Activated T-cell treated with anti-CD3 and anti-CD28 coated beads, Interleukin-2, amount 50 U/mL, for 4 hours (primary cell): ENCODE measurements around the gene SLC4A4. TPM values are rescaled to one million over a fixed set of nuclear protein-coding genes. Genes with fewer than 3 reads are reported as not detected.

Experiments used
- ATAC-seq, 2 donors: fragments of 200-7000 bp; cut with Tn5 transposase; one replicate each; pipeline ENCODE4 v1.10.0; 2021
- DNase-seq: peaks from one replicate; pipeline ENCODE4 v3.0.0-alpha.2; 2020
- H3K27me3 Mint-ChIP-seq: one replicate; pipeline ENCODE4 v1.8.0; 2021; ENCODE audit warnings: low read depth, mixed read lengths
- H3K36me3 Mint-ChIP-seq: one replicate; pipeline ENCODE4 v1.8.0; 2022; ENCODE audit warnings: mixed read lengths; ENCODE audit not compliant: insufficient read depth
- H3K4me1 Mint-ChIP-seq: one replicate; pipeline ENCODE4 v1.8.0; 2021; ENCODE audit warnings: low read depth, mixed read lengths
- H3K4me3 Mint-ChIP-seq: one replicate; pipeline ENCODE4 v1.8.0; 2021; ENCODE audit warnings: mild to moderate bottlenecking, moderate library complexity, mixed read lengths
- H3K9me3 Mint-ChIP-seq: one replicate; pipeline ENCODE4 v1.8.0; 2021; ENCODE audit warnings: mixed read lengths
- total RNA-seq, 3 donors: library from RNA; stranded (reverse); gene quantifications; one replicate each; pipeline ENCODE4 v1.2.1, GENCODE V29; 2021

The SLC4A4 gene
- total RNA-seq, 3 donors from 2014 or later = 0.20 to 0.30 (median 0.26) TPM

DNA sequence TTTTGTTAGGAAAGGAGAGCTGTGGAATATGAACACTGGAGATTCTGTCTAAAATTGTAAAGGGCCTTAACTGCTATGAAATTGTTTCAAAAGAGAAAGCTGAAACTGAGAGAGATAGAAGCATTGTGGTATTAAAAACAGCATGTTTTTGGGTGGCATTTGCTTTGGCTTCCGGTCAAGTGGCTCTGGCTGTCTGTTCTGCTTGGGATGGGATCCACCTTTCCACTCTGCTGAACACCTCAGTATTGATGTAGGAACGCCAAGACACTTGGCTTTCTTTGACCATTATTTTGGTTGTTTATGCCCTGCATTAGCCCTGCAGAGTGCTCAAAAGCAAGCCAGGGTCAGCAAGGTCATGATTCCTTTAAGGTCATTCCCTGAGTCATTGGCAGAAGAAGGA, 199.7 kb downstream of the SLC4A4 start:
- Mint-ChIP-seq H3K4me3 (no peak overlapping the region), H3K9me3 (no peaks in the 10 kb centered on the region), H3K27me3 (no peaks in the 10 kb centered on the region), H3K36me3 (no peaks in the 10 kb centered on the region), H3K4me1 (no peaks in the 10 kb centered on the region)
- ATAC-seq = no peak
- no peak for DNase-seq

DNA sequence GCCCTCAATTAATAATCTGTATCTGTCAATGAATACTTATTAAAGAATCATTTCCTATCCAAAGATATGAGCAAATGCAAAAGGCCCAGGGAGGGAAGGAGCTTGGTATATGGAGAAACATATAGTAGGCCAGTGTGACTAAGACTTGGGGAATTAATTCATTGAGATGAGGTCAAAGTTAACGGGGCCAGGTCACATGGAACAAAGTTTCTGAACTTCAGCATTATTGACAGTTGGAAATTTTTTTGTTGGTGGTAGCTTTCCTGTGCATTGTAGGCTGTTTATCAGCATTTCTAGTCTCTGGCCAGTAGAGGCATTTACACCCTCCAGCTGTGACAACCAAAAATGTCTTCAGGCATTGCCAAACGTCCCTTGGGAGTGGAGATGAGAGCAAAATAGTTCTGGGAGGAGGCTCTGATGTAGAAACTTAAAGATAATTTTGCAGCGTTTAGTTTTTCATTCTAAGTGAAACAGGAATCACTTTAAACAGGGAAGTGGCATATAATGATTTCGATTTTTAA, 202.0 kb downstream of the SLC4A4 start:
- Mint-ChIP-seq H3K9me3 (no peaks in the 10 kb centered on the region), H3K4me3 (no peak overlapping the region), H3K36me3 (no peaks in the 10 kb centered on the region), H3K27me3 (no peaks in the 10 kb centered on the region), H3K4me1 (no peaks in the 10 kb centered on the region)
- ATAC-seq (no peak), DNase-seq (no peak)

DNA sequence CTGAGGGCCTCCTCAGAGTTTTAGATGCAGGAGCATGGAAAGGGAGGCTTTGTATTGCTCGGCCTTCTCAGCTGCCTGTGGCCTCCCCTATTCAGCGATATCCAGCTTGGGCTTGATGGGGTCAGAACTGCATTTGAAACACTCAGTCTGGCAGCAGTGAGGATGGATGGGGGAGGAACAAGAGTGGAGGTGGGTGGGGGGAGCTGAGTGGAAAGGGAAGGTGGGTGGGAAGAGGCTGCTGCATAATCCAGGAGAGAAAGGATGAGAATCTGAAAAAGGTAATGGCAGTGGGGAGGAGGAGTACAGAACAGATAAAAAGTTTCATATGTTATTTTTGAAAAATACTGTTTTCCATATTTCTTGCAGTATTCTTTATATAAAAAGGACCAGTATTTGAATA, 202.7 kb downstream of the SLC4A4 start:
- H3K27me3 Mint-ChIP-seq = no peaks in the 10 kb centered on the region
- no peak for ATAC-seq
- no peaks in the 10 kb centered on the region for H3K9me3 Mint-ChIP-seq
- H3K4me3 Mint-ChIP-seq = no peak overlapping the region
- H3K4me1 Mint-ChIP-seq = no peaks in the 10 kb centered on the region
- DNase-seq = no peak
- no peaks in the 10 kb centered on the region for H3K36me3 Mint-ChIP-seq

DNA sequence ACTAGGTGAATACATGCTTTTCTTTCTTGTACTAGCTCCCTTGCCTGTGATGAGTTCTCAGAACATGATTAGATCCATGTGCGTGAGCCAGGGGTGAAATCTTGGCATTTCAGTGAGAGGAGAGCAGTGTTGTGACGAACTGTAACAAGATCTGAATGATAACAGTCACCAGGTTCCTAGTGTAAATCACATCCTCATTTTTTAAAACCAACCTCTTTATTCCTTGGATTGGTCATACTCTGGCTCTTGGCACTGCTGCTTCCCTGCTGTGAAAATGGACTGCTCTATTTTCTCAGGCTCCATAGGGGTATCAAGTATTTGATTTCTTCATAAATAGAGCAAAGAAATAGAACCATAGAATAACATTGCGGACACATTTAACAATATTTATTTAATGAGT, 206.3 kb downstream of the SLC4A4 start:
- ATAC-seq (no peak), DNase-seq (no peak)
- Mint-ChIP-seq H3K9me3 (no peaks in the 10 kb centered on the region), H3K36me3 (no peaks in the 10 kb centered on the region), H3K4me3 (no peak overlapping the region), H3K4me1 (no peaks in the 10 kb centered on the region), H3K27me3 (no peaks in the 10 kb centered on the region)

DNA sequence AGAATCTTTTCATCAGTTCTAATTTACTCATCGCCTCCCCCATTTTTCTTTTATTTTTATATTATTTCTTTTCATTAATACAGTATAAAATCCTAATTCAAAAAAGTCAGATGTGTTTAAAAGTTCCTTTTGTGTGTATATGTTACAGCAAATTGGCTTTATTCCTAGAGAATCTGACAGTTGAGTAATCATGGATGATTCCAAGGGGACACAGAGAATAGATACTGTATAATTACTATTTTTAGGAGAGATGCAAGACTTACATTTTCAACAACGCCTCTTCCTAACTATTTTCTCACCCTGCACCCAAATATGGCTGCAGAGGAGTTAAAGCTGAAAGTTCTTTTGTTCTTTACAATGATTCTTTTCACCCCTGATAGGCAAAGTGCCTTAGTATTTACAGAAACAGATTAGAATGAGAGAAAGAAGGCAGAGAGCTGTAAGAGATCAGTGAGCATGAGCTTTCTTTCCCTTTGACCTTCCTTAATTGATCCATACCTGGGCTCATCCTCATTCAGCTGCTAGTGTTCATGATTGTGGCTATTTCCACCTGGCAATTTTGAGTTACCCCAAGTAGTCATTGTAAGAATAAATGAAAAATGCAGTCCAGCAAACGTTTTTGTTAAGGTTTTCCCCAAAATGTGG, 210.8 kb downstream of the SLC4A4 start:
- no peak for DNase-seq

DNA sequence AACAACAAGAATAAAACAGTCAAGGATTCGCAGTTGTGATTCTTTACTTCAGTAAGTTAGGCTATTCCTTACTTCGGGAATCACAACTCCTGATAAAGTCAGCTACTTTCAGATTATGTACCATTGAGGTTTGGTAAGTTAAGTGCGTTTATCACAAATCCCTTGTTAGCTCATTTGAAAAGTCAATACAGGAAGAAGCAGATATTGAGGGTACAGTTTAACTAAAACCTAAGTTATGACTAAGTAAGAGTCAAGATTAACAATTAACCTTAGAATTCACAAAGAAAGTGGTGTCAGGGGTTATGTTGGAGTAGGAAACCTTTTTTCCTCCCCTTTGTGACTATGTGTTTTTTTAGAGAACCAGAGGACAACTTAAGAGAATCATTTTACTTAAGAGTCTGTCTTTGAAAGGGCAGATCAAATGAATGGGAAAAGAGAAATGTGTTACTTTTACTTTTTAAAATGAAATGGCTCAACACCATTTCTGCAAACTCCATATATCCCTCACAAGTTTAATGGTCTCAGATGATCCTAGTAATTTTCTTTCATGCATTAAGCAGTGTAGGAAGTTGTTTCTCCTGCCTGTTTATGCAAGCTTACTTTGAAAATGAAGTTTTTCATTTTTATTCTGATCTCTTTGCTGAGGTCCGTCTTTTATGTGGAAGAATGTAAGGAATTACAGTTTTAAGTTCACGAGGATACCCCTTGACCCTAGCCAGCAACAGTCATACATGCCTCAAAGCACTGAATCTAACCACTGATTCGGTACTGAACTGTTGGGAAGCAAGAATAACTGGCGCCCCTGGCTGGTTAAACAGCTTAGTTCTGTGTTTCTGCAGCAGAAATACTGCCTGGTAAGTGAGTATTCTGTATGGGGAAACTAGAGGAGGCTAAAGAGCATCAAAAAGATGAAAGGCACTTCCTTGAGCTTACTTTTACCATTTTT, 211.7 kb downstream of the SLC4A4 start:
- Mint-ChIP-seq H3K4me3 (no peak overlapping the region), H3K27me3 (no peaks in the 10 kb centered on the region), H3K4me1 (no peaks in the 10 kb centered on the region), H3K9me3 (no peaks in the 10 kb centered on the region), H3K36me3 (no peaks in the 10 kb centered on the region)
- DNase-seq = no peak
- ATAC-seq = no peak

More for the DNA sequence above, 210.8 kb downstream of the SLC4A4 start:
- no peaks in the 10 kb centered on the region for H3K9me3 Mint-ChIP-seq
- no peaks in the 10 kb centered on the region for H3K27me3 Mint-ChIP-seq
- no peak for ATAC-seq
- H3K4me1 Mint-ChIP-seq = no peaks in the 10 kb centered on the region
- no peaks in the 10 kb centered on the region for H3K36me3 Mint-ChIP-seq
- no peak overlapping the region for H3K4me3 Mint-ChIP-seq

DNA sequence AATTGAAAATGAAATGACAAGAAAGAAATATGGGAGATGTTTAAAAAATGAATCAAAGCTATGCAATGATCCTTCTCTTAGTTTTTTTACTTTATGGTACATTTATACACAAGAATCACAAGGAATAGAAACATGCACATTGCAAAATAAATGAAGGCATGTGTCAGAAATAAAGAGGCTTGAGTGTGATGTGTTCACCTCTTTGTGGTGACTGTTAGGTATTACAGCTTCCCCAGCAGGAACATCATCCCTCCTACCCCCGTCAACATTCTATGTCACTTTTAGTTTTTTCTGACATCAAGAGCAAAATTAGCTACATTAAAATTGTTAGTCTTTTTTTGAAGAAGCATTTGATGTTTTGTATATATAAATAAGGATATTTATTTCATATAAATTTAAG, 214.8 kb downstream of the SLC4A4 start:
- Mint-ChIP-seq H3K27me3 (no peaks in the 10 kb centered on the region), H3K9me3 (no peaks in the 10 kb centered on the region), H3K36me3 (no peaks in the 10 kb centered on the region), H3K4me3 (no peak overlapping the region), H3K4me1 (no peaks in the 10 kb centered on the region)
- ATAC-seq (no peak), DNase-seq (no peak)

DNA sequence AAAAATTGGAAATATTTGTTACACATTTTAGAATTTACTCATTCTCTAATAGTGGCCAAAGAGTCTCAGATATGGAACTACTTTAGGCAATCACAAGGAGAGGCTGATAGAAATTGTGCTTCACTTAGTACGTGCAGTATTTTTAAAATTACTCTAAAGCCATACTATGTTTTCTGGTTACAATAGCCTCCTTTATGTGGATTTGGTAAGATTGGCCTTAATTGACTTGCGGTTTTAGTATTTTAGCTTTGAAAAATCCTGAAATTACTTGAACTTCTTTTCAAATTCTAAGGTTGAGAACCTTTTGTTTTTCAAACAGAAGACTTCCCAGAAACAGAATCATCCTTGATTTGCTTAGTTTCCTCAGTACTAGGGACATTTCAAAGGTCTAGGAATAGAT, 215.2 kb downstream of the SLC4A4 start:
- Mint-ChIP-seq H3K4me3 (no peak overlapping the region), H3K9me3 (no peaks in the 10 kb centered on the region), H3K4me1 (no peaks in the 10 kb centered on the region)

DNA sequence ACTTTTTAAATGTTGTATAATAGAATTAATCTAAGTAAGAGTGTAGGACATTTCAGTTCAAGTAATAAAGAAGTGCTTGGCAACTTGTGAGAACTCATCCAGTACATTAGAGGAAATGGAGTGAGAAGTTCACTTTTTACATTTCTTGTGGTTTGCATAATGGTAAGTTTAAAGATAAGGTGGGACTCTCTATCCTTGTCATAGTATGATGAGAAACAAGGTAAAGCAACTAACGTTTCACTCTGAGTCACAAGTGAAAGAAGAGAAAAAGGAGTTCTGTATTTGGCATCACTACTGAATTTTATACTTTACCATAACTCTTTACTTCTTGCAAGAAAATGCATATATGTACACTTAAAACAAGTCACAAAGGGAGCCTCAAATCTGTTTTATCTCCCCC, 219.4 kb downstream of the SLC4A4 start:
- no peaks in the 10 kb centered on the region for H3K4me1 Mint-ChIP-seq
- DNase-seq (no peak), ATAC-seq (peak in 1 of 2 donors; percentile 28)
- no peaks in the 10 kb centered on the region for H3K9me3 Mint-ChIP-seq
- no peaks in the 10 kb centered on the region for H3K27me3 Mint-ChIP-seq
- H3K4me3 Mint-ChIP-seq = no peak overlapping the region
- H3K36me3 Mint-ChIP-seq = no peaks in the 10 kb centered on the region

More for the DNA sequence above, 215.2 kb downstream of the SLC4A4 start:
- DNase-seq = no peak
- ATAC-seq = no peak
- H3K36me3 Mint-ChIP-seq = no peaks in the 10 kb centered on the region
- no peaks in the 10 kb centered on the region for H3K27me3 Mint-ChIP-seq

DNA sequence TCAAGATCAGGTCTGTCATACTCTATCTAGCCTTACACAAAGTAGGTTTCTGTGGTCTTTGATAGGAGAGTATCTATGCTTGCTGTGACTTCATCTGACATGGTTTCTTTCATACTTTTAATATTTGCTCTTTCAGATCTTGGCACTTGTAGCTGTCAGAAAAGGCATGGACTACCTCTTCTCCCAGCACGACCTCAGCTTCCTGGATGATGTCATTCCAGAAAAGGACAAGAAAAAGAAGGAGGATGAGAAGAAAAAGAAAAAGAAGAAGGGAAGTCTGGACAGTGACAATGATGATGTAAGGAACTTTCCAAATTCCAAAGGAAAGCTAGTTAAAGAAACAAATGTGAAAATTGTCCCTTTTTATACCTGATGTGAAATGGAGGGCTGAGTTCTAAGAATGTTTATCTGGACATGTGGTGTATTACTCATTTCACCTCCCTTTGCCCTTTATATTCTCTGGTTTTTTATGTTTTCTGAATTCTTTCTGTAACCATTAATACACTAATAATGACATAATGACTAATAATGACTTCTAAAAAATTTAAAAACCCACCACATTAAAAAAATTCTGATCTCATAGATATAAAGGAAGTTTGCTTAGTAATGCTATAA, 221.2 kb downstream of the SLC4A4 start:
- Mint-ChIP-seq H3K4me3 (no peak overlapping the region), H3K9me3 (no peaks in the 10 kb centered on the region), H3K4me1 (no peaks in the 10 kb centered on the region), H3K27me3 (no peaks in the 10 kb centered on the region), H3K36me3 (no peaks in the 10 kb centered on the region)
- ATAC-seq (no peak), DNase-seq (no peak)

DNA sequence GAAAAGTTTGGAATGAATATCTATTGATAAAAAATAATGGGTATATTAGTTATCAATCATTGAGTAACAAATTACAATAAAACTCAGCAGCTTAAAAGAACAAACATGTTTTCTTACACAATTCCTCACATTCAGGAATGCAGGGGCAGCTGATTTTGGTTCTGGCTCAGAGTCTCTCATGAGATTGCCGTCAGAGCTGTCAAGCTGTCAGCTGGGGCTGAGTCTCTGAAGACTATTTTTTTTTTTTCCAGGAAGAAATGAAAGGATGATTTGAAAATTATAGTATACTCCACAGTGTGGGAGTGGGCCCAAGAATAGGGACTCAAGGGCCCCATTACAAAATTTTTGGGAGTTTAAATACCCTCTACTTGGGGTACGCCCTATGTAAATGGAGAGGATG, 226.0 kb downstream of the SLC4A4 start:
- H3K27me3 Mint-ChIP-seq = no peaks in the 10 kb centered on the region
- H3K36me3 Mint-ChIP-seq = no peaks in the 10 kb centered on the region
- no peak overlapping the region for H3K4me3 Mint-ChIP-seq
- no peaks in the 10 kb centered on the region for H3K9me3 Mint-ChIP-seq
- ATAC-seq = no peak
- DNase-seq = no peak
- H3K4me1 Mint-ChIP-seq = no peaks in the 10 kb centered on the region

DNA sequence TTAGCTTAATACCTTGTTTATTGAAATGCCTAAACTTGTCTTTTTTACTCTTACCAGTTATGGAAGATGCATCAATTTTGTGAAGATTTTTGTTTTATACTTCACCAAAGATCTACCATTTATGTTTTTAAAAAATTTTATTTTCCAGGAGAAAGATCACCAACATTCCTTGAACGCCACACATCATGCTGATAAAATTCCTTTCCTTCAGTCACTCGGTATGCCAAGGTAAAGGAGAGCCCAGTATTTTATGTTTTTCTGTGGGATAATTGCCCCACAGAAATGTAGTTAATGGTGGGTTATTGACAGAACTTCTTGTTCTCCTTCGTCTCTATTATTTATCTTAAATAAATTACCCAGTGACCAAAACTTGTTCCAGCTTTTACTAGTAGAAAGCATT, 228.0 kb downstream of the SLC4A4 start:
- no peak for DNase-seq
- no peaks in the 10 kb centered on the region for H3K36me3 Mint-ChIP-seq
- no peak for ATAC-seq

DNA sequence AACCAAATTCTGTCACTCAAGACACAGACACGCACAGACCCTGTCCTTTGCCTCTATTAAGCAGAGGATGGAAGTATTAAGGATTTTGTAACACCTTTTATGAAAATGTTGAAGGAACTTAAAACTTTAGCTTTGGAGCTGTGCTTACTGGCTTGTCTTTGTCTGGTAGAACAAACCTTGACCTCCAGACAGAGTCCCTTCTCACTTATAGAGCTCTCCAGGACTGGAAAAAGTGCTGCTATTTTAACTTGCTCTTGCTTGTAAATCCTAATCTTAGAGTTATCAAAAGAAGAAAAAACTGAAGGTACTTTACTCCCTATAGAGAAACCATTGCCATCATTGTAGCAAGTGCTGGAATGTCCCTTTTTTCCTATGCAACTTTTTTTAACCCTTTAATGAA, 229.3 kb downstream of the SLC4A4 start:
- no peak overlapping the region for H3K4me3 Mint-ChIP-seq
- DNase-seq = no peak
- no peak for ATAC-seq
- H3K4me1 Mint-ChIP-seq = no peaks in the 10 kb centered on the region
- no peaks in the 10 kb centered on the region for H3K9me3 Mint-ChIP-seq
- no peaks in the 10 kb centered on the region for H3K27me3 Mint-ChIP-seq
- no peaks in the 10 kb centered on the region for H3K36me3 Mint-ChIP-seq

More for the DNA sequence above, 228.0 kb downstream of the SLC4A4 start:
- H3K4me3 Mint-ChIP-seq = no peak overlapping the region
- H3K9me3 Mint-ChIP-seq = no peaks in the 10 kb centered on the region
- no peaks in the 10 kb centered on the region for H3K4me1 Mint-ChIP-seq
- H3K27me3 Mint-ChIP-seq = no peaks in the 10 kb centered on the region

DNA sequence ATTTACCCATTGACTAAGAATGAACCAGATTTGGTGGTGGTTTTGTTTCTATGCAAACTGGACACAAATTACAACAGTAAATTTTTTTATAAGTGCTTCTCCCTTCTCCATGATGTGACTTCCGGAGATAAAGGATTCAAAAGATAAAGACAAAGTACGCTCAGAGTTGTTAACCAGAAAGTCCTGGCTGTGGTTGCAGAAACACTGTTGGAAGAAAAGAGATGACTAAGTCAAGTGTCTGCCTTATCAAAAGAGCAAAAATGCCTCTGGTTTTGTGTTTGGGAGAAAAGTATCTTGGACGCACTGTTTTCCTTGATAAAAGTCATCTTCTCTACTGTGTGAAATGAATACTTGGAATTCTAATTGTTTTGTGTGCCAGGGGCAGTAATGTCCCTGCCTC, 231.7 kb downstream of the SLC4A4 start:
- ATAC-seq (no peak), DNase-seq (no peak)
- H3K9me3 Mint-ChIP-seq = no peaks in the 10 kb centered on the region
- no peaks in the 10 kb centered on the region for H3K27me3 Mint-ChIP-seq
- H3K4me1 Mint-ChIP-seq = no peaks in the 10 kb centered on the region
- H3K4me3 Mint-ChIP-seq = no peak overlapping the region
- H3K36me3 Mint-ChIP-seq = no peaks in the 10 kb centered on the region
